Esophagus muscularis mucosa (tissue), 3 donors: ENCODE measurements around the gene COPS6.

Experiments used
- CTCF ChIP-seq, 3 experiments: fragments of 200-600 bp in 2 of 3; fragments of 450-650 bp in 1 of 3; sonication (generic) in 2 of 3; IDR thresholded peaks; one replicate each; pipeline ENCODE4 v1.5.1; 2017 to 2019; ENCODE audit warnings: antibody characterized with exemption in 3 of 3, mild to moderate bottlenecking in 2 of 3, moderate library complexity in 1 of 3
- EP300 ChIP-seq: sonication (generic); formaldehyde crosslinking; IDR thresholded peaks from one replicate; pipeline ENCODE4 v1.6.1; 2017; ENCODE audit warnings: antibody characterized with exemption

GRCh38 chr7:100122067-100122466 lies 33.3 kb downstream of the COPS6 start:
- TF ChIP-seq CTCF (IDR thresholded peaks at IDR 0.05) (no peak), EP300 (no peak)
